ENCODE measurements around the gene MTHFD1L. TPM values are rescaled to one million over a fixed set of nuclear protein-coding genes. Genes with fewer than 3 reads are reported as not detected.
A peak's percentile ranks its signal among the peaks of the same experiment; 100 is the strongest.

MTHFD1L gene
- total and polyA plus RNA-seq, 9 of the 15 experiments (the other 6 are each of a cell fraction or from before 2014, with no cell fraction given): 20.9 to 128 (median 61.0) TPM

- Histone ChIP-seq H3K27ac (ENCODE audit: extremely low read depth, low read depth, low read length) (peak overlapping the region; percentile 90), H4K20me1 (replicated peaks; ENCODE audit: control insufficient read depth, insufficient read depth, low read length) (peaks cover 6% of the 10 kb centered on the region; the same call in 1 of the 2 replicates), H3K9me1 (ENCODE audit: control insufficient read depth, insufficient read depth, low read length) (peaks cover 10% of the 10 kb centered on the region), H3K4me1 (replicated peaks in 1 of 2; ENCODE audit: control insufficient read depth in 2 of 2, insufficient read depth in 2 of 2, low read length in 2 of 2) (peaks cover 21 to 22% of the 10 kb centered on the region in 2 experiments), H3K79me2 (ENCODE audit: control insufficient read depth, insufficient read depth, low read length) (peaks cover 56% of the 10 kb centered on the region), H3K36me3 (ENCODE audit: control insufficient read depth, insufficient read depth, low read length) (peaks cover 19% of the 10 kb centered on the region; the same call in 2 of the 3 replicates), H3K9me3 (replicated peaks; ENCODE audit: control insufficient read depth, insufficient read depth, low read depth, low read length) (no peaks in the 10 kb centered on the region; the same call in 1 of the 2 replicates), H3K4me3 (peak overlapping the region; percentile 99), H3K27me3 (ENCODE audit: control insufficient read depth in 2 of 2, insufficient read depth in 2 of 2, low read length in 2 of 2) (no peaks in the 10 kb centered on the region), H3K4me2 (ENCODE audit: insufficient read depth, low read length) (peak overlapping the region; percentile 100), H2AFZ (ENCODE audit: low read depth, low read length) (peak overlapping the region; percentile 100), H3K9ac (ENCODE audit: insufficient read depth in 1 of 2, low read depth in 2 of 2, low read length in 2 of 2) (peak overlapping the region; percentile 90 to 96)
- peak; percentile 88 for ATAC-seq
- peak; percentile 92 to 96 (median 94) for DNase-seq (ENCODE audit: extremely low read depth in 1 of 4, low spot score in 3 of 4)
- intact Hi-C loops (cut with micrococcal nuclease): loop anchor here (5.0 kb wide), 1 partner anchor 39 kb away; no protein-coding TSS in a partner anchor
- no TSS peak for BruUV-seq (replicated peaks)
- WGBS (ENCODE audit: insufficient coverage, low coverage, missing lambda C conversion rate): 2% methylated on average over 48 of the region's 95 CpGs
- ChIA-PET POLR2A (interaction anchor here (0.6 to 2.0 kb wide), 7 partner anchors 11 to 46 kb away, joined by 3 to 6 read pairs (median 3); no protein-coding TSS in a partner anchor), CTCF (ENCODE audit: low intra/inter-chr PET ratio) (interaction anchor here (0.7 kb wide), 2 partner anchors 17 to 781 kb away, joined by 3 read pairs; no protein-coding TSS in a partner anchor)
- no peak for FAIRE-seq
- in situ Hi-C loops (cut with MboI): no loop called here
- TF ChIP-seq KAT2B (IDR thresholded peaks at IDR 0.05; ENCODE audit: low read depth, low read length) (no peak), CHAMP1 (IDR thresholded peaks at IDR 0.05) (no peak), E2F8 (IDR thresholded peaks at IDR 0.05; ENCODE audit: low read depth, partially characterized antibody) (no peak), MAZ (CRISPR knock-in tag; conservative IDR thresholded peaks at IDR 0.05 in 1 of 2, IDR thresholded peaks at IDR 0.05 in 1 of 2) (peak; percentile 66 to 98), RFX5 (IDR thresholded peaks at IDR 0.05; ENCODE audit: low read depth, low read length) (no peak), HES1 (IDR thresholded peaks at IDR 0.05; ENCODE audit: low read depth) (peak; percentile 60), CHCHD3 (CRISPR knock-in tag; IDR thresholded peaks at IDR 0.05) (no peak; the same call in 1 of the 2 replicates), ZNF445 (CRISPR knock-in tag; IDR thresholded peaks at IDR 0.05; ENCODE audit: low read depth) (no peak), MBD2 (IDR thresholded peaks at IDR 0.05; ENCODE audit: borderline replicate concordance, low read depth) (no peak)
Observed at GRCh38 chr6:150866147-150866990, 867 bp downstream of the MTHFD1L start.

Data from K562 (cell line).